ENCODE results near the gene TBC1D22B.

Gene TBC1D22B

DNA sequence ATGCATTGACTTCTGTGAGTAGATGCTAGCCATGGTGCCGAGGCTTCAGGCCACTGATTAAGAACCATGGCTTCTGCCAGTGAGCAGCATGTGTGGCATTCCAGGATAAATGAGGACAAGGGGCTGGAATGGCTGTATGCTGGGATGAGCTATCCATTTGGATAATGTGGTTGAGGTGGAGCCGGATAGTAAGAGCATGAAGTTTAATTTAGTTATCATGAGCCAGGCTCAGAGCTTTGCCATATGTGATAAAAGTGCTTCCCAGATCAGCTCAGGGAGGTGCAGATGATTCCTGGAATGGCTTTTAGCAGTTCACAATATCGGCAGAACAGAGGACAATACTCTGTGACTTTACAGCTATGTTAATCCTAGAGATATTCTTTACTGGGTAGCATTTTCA is 61.6 kb downstream of the TBC1D22B start:
- Histone ChIP-seq H3K4me3 (ENCODE audit: insufficient read depth, low read length, poor library complexity, severe bottlenecking) (no peak overlapping the region), H3K9me3 (ENCODE audit: insufficient read depth, low read length) (no peaks in the 10 kb centered on the region), H4K20me1 (ENCODE audit: low read depth, low read length) (no peaks in the 10 kb centered on the region), H3F3A (ENCODE audit: insufficient read depth) (no peaks in the 10 kb centered on the region), H3K79me2 (ENCODE audit: insufficient read depth, low read length) (no peaks in the 10 kb centered on the region), H2AFZ (ENCODE audit: low read depth, low read length, severe bottlenecking) (no peak overlapping the region), H3K36me3 (ENCODE audit: low read length) (no peaks in the 10 kb centered on the region), H3K9me2 (replicated peaks; ENCODE audit: insufficient read depth, low read length) (no peaks in the 10 kb centered on the region), H3K27me3 (ENCODE audit: low read length) (no peaks in the 10 kb centered on the region), H3K27ac (ENCODE audit: low read depth, low read length) (no peak overlapping the region), H3K4me2 (ENCODE audit: low read depth, low read length, poor library complexity, severe bottlenecking) (no peak overlapping the region), H3K9ac (ENCODE audit: low read length) (no peak overlapping the region)
- TF ChIP-seq EZH2phosphoT487 (conservative IDR thresholded peaks at IDR 0.05; ENCODE audit: low read length) = no peak
- TF ChIP-seq CTCF (IDR thresholded peaks at IDR 0.05; ENCODE audit: insufficient read depth, low read length, poor library complexity, severe bottlenecking) = no peak

DNA sequence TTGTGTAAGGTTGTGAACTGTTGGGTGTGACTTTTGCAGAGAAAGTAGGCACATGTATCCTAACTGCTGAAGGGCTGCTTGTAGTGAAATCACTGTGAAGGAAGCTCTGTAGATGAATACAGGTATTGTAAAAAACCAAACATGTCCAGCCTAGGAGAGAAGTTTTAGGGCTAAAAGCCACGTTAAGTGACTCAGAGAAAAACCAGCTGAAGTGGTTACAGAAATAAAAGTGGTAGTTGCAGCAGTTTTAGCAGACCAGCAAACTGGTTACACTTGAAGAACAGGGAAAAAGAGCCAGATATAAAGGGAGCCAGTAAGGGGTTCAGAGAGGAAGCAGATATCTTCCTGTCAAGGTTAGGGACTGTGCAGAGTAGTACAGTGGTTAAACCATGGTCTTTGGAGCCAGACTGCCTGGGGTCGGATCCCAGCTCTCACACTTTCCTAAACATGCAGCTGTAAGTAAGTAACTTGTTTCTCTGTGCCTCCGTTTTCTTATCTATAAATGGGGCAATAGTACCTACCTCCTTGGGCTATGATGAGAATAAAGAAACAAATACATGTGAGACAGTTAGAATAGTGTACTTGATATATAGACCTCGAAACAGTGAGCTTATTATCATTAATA is 62.4 kb downstream of the TBC1D22B start:
- Histone ChIP-seq H3K79me2 (ENCODE audit: insufficient read depth, low read length) (no peaks in the 10 kb centered on the region), H3K27ac (ENCODE audit: low read depth, low read length) (no peak overlapping the region), H3K36me3 (ENCODE audit: low read length) (no peaks in the 10 kb centered on the region), H3F3A (ENCODE audit: insufficient read depth) (no peaks in the 10 kb centered on the region), H3K9me3 (ENCODE audit: insufficient read depth, low read length) (no peaks in the 10 kb centered on the region), H3K27me3 (ENCODE audit: low read length) (no peaks in the 10 kb centered on the region), H3K4me2 (ENCODE audit: low read depth, low read length, poor library complexity, severe bottlenecking) (no peak overlapping the region), H2AFZ (ENCODE audit: low read depth, low read length, severe bottlenecking) (no peak overlapping the region), H3K9me2 (replicated peaks; ENCODE audit: insufficient read depth, low read length) (no peaks in the 10 kb centered on the region), H3K9ac (ENCODE audit: low read length) (no peak overlapping the region), H3K4me3 (ENCODE audit: insufficient read depth, low read length, poor library complexity, severe bottlenecking) (no peak overlapping the region), H4K20me1 (ENCODE audit: low read depth, low read length) (no peaks in the 10 kb centered on the region)
- TF ChIP-seq EZH2phosphoT487 (conservative IDR thresholded peaks at IDR 0.05; ENCODE audit: low read length) = no peak
- TF ChIP-seq CTCF (IDR thresholded peaks at IDR 0.05; ENCODE audit: insufficient read depth, low read length, poor library complexity, severe bottlenecking) = no peak

DNA sequence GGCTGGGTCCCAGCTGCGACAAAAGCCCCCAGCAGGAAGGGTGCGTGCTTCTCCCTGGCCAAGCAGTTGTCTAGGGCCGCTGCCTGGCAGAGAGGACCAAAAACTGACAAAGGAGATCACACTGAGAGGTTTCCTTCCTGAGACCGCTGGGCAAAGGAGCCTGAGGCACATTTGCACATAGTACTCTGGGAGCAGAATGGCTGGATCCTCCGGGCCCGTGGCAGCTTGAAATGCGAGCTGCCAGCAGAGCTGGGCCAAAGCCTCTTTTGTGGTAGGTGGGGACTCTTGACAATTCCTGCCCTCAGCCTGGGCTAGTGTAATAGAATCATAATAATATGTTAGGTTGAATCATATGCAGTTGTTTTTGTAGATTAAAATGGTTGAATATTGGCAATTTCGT is 63.1 kb downstream of the TBC1D22B start:
- Histone ChIP-seq H3K79me2 (ENCODE audit: insufficient read depth, low read length) (no peaks in the 10 kb centered on the region), H3K4me2 (ENCODE audit: low read depth, low read length, poor library complexity, severe bottlenecking) (no peak overlapping the region), H3F3A (ENCODE audit: insufficient read depth) (no peaks in the 10 kb centered on the region), H3K9me2 (replicated peaks; ENCODE audit: insufficient read depth, low read length) (no peaks in the 10 kb centered on the region), H3K27ac (ENCODE audit: low read depth, low read length) (no peak overlapping the region), H3K36me3 (ENCODE audit: low read length) (no peaks in the 10 kb centered on the region), H4K20me1 (ENCODE audit: low read depth, low read length) (no peaks in the 10 kb centered on the region), H2AFZ (ENCODE audit: low read depth, low read length, severe bottlenecking) (no peak overlapping the region), H3K27me3 (ENCODE audit: low read length) (no peaks in the 10 kb centered on the region), H3K9me3 (ENCODE audit: insufficient read depth, low read length) (no peaks in the 10 kb centered on the region), H3K4me3 (ENCODE audit: insufficient read depth, low read length, poor library complexity, severe bottlenecking) (no peak overlapping the region), H3K9ac (ENCODE audit: low read length) (no peak overlapping the region)
- TF ChIP-seq CTCF (IDR thresholded peaks at IDR 0.05; ENCODE audit: insufficient read depth, low read length, poor library complexity, severe bottlenecking) = no peak
- TF ChIP-seq EZH2phosphoT487 (conservative IDR thresholded peaks at IDR 0.05; ENCODE audit: low read length) = no peak

Data from SU-DHL-6 (cell line).